DOHH2 (cell line): ENCODE data around the gene NBEAL2.

Experiments
- CTCF ChIP-seq: fragments of 200-600 bp; sonication (generic); IDR thresholded peaks from one replicate; pipeline ENCODE4 v1.5.1; 2014; ENCODE audit warnings: antibody characterized with exemption, mild to moderate bottlenecking, low read depth, low read length; ENCODE audit not compliant: poor library complexity, severe bottlenecking
- EZH2phosphoT487 ChIP-seq: fragments of 200-600 bp; sonication (generic); IDR thresholded peaks from 2 replicates; pipeline ENCODE4 v1.6.1; 2017; ENCODE audit warnings: borderline replicate concordance, mild to moderate bottlenecking, antibody characterized with exemption, low read length, moderate library complexity, mixed read lengths

DNA sequence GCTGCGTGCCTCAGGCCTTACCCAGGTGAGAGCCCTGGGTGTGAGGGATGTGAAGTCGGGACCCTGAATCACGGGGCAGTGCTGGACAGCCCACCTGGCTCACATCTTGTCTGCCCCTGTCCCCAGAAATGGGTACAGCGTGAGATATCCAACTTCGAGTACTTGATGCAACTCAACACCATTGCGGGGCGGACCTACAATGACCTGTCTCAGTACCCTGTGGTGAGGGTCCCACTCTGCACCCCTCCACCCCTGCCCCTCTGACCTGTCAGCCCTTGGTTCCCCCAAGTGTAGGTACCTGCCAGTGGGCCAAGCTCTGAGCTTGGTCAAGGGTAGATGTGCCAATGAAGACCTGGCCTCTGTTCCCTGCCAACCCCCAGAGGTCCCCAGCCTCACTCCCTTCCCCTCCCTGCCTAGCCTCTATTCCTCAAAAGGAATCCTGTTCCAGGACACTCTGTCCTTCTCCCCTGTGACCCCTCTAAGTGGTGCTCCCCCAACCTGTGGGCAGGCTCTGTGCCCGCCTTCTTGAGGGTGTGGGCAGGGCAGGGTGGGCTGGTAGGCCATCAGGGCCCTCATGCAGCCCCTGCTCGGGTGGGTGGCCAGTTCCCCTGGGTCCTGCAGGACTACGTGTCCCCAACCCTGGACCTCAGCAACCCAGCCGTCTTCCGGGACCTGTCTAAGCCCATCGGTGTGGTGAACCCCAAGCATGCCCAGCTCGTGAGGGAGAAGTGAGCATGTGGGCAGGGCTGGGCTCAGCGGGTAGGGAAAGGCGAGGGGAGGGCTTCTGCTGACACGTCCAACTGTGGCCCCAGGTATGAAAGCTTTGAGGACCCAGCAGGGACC lies 25.1 kb downstream of the NBEAL2 start:
- TF ChIP-seq EZH2phosphoT487 (no peak), CTCF (no peak)
